Measurements from ENCODE around the gene TLR6. TPM values are rescaled to one million over a fixed set of nuclear protein-coding genes. Genes with fewer than 3 reads are reported as not detected.
"Not testable (repeated sequence)": the region's sequence is repeated elsewhere in the genome, so short reads cannot be mapped to it uniquely, and the experiment has no call there.

The TLR6 gene
- total RNA-seq, 1 donor from 2014 or later = 1.5 TPM

DNA sequence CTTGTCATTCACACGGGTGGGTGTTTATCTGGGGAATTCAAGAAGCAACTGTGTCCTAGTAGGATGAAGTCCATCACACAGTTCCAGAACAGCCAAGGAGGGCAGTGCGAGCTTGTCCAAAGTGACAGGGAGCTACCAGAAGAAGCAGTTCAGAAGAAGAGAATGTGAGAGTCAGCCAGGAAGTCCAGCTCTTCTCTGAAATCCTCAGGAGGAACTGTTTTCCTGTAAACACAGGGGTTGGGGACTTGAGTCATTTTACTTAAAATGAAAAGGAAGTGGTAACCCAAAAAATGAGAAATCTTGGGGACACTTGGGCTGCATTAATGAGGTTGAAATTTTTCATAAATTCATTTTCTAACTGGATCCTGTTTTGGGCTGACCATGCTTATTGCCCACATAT, 65.6 kb downstream of the TLR6 start:
- peak; percentile 6 for ATAC-seq

DNA sequence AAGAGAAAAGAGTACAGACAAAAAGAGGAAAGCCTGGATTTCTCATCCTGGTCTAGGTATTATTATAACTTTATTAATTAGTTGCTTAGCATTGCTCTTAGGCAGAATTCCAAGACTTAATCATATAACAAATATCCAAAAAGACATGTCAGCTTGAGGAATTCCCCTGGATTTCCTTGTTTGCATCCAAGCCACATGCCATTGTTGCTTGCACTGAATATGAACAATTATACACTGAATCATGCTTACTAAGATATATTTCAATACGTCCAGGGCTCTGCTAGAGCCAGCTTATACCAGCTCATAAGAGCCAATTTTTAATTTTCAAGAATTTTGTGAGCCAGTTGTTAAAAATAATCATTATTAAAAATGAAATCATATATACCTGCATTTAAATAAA, 68.3 kb downstream of the TLR6 start:
- ATAC-seq (no peak), DNase-seq (ENCODE audit: low spot score) (no peak)

More for the DNA sequence above, 65.6 kb downstream of the TLR6 start:
- no peak for DNase-seq (ENCODE audit: low spot score)

DNA sequence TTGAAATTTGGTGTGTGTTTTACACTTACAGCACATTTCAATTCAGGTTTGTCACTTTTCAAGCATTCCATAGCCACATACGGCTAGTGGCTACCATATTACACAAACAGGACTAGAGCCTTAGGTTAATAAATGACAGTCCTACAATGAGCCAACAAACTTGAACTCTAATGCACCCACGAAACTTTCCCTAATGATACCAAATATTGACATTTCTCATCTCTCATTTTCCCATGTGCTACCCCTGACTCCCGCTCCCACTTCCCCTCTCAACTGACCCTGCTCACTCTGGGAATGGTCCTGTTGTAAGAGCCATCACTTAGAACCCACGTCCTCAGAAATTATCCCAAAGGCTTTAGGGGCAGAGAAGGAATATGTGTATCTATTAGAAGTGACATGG, 68.9 kb downstream of the TLR6 start:
- ATAC-seq (peak; percentile 84), DNase-seq (ENCODE audit: low spot score) (no peak)

DNA sequence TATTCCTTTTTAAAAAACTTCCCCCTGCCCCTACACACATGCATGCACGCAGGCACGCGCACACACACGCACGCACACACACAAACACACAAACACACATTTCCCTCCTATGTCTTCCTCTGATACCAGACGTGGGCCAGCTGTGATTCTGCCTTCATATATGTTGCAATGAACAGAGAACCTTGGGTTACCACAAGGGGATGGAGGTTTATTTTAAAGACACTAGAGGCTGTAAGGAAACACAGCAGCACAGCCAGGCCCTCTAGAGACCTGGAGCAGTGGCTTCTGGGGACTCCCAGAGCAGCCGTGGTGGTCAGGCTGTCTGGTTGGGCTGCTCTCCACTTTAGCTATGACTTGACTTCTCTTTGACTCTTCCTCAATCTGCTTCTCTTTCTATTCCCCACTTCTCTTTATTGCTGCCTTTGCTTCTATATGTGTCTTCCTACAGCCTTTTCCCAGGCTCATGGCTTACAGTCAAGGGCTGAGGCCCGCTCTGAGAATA, 70.7 kb downstream of the TLR6 start:
- ATAC-seq (peak; percentile 11), DNase-seq (ENCODE audit: low spot score) (no peak)

DNA sequence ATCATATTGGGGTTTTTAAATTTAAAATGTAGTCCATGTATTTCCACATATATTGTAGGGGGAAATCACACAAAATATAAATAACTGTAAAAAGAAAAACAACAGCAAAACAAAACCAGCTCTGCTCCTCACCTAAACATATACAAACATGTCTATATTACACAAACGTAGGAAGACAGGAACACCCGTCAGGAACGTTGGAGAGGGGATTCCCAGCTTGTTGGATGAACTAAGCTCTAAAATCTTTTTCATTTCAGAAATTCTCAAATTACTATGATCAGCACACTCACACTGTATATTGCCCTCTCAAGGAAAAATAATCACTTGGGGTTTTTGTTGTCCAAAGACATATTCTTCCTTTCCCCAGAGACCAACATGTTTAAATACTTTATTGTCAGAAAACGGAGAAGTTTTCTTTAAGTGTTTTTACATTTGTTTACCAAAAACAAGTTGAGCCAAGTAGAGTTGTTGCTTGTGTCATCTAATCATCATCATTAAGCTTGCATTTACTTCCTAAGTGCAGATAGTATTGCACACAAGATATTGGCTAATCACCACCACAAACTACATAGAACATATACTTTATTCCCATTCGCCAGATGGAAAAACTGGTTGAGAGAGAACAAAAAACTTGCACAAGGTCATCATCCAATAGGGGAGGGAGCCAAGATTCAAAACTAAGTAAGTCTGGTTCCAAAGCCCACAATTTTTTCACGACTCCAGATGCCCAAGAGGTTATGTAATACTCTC, 71.4 kb downstream of the TLR6 start:
- DNase-seq (ENCODE audit: low spot score) (no peak), ATAC-seq (no peak)

DNA sequence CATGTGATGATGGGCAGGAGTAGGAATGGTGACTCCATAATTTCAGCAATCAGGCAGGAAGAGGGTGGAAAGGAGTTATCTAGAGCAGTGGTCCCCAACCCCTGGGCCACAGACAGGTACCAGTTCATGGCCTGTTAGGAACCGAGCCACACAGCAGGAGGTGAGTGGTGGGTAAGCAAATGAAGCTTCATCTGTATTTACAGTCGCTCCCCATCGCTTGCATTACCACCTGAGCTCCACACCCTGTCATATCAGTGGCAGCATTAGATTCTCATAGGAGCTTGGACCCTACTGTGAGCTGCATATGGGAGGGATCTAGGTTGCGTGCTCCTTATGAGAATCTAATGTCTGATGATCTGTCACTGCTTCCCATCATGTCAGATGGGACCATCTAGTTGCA, 72.5 kb downstream of the TLR6 start:
- DNase-seq (ENCODE audit: low spot score) (no peak), ATAC-seq (no peak)

DNA sequence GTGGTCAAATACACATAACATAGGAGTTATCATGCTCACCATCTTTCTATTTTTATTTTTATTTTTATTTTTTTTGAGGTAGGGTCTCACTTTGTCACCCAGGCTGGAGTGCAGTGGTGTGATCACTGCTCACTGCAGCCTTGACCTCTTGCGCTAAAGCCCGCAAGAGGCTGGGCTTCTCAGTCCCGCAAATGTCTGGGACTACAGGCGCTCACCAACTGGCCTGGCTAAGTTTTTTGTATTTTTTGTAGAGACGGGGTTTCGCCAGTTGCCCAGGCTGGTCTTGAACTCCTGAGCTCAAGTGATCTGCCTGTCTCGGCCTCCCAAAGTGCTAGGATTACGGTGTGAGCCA, 73.5 kb downstream of the TLR6 start:
- no peak for DNase-seq (ENCODE audit: low spot score)

DNA sequence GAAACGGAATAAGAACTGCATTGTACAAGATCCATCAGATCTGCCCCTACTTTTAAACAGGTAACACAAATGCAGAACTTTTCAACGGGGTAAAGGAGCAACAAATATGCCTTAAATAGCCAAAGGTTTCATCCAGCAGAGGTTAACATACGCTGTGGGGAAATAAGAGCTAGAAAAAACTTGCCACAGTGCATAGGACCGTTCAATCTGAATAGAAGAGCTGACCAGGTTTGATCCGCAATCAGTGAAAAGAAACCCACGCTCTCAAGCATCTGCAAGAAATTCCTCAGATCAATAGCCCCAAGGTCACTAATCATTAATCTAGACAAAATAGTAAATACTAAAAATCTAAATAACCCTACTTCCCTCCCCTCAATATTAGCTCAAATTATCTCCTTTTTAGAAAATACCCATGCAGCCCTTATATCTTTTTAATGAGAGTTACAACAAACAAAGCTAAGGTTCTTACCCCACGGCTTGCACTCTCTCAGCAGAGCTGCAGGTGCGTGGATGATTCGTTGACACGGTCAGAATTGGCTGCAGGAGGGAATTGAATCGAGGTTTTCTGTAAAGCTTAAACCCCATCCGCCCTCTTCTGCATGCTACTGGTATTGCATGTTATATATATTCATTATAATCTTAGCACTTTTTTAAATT, 74.0 kb downstream of the TLR6 start, which contains the start of gene TLR10:
Gene TLR10, minus strand, starts transcription at position 539 of the 657 bp plus-strand sequence. CDS start 7,400 bp downstream, outside the sequence.
- no peak for DNase-seq (ENCODE audit: low spot score)
- peak; percentile 92 for ATAC-seq

More for the DNA sequence above, 73.5 kb downstream of the TLR6 start:
- ATAC-seq = no peak

DNA sequence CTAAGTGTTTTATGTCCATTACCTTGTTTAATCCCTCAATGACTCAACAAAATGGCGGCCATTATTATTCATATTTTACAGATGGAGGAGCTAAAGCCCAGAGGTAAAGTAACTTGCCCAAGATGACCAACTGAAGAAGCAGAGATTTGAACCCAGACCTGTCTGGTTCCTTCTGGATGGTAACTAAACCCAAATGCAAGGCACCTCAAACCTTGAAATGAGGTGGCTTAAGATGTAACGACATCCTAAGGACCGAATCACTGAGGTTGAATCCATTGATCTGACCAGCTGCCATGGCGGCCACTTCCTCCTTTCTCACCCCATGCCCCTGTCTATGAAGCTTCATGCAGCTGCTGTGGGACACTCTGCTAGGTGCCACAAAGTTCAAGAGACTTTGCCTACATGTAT, 74.8 kb downstream of the TLR6 start:
- ATAC-seq = no peak
- DNase-seq (ENCODE audit: low spot score) = no peak

DNA sequence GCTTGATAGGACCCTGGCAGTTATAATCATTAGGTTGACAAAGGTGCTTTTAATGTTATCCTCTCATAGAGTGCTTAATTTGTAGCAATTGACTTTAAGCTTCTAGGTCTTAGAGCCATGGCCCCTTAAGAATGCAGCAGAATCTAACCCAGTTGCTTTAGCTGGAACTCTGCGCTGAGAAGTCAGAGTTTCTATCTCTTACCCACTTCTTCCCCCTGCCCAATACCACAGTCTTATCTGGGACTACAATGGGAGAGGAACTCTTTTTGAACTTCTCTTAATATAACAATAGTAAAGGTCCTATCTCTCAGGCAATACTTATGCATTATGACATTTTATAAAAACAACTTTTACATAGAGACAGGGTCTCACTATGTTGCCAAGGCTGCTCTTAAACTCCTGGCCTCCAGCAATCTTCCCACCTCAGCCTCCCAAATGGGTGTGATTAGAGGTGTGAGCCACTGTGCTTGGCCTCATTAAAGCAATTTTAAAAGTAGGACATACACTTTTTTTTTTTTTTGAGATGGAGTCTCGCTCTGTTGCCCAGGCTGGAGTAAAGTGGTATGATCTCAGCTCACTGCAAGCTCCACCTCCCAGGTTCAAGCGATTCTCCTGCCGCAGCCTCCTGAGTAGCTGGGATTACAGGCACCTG, 75.7 kb downstream of the TLR6 start:
- no peak for ATAC-seq
- DNase-seq (ENCODE audit: low spot score) = no peak

DNA sequence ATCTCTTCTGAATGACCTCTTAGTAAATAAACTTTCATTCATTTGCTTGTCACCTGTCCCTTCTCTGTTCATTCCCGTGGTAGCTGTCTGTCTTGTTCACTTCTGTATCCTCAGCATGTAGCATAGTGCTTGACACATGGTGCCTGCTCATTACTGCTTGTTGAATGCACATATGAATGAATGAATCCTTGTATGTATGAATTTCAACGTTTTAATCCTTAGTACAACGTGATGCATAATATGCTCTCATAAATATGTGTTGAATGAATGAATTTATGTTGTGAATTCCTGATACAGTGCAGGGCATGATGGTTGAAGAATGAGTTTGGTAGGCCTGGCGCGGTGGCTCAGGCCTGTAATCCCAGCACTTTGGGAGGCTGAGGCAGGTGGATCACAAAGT, 76.8 kb downstream of the TLR6 start:
- ATAC-seq (no peak), DNase-seq (ENCODE audit: low spot score) (no peak)

DNA sequence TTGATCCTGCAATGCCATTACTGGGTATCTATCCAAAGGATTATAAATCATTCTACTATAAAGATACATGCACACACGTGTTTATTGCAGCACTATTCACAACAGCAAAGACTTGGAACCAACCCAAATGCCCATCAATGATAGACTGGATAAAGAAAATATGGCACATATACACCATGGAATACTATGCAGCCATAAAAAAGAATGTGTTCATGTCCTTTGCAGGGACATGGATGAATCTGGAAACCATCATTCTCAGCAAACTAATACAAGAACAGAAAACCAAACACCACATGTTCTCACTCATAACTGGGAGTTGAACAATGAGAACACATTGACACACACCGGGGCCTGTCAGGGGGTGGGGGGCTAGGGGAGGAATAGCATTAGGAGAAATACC, 78.7 kb downstream of the TLR6 start:
- not testable (repeated sequence) for DNase-seq (ENCODE audit: low spot score); ATAC-seq

DNA sequence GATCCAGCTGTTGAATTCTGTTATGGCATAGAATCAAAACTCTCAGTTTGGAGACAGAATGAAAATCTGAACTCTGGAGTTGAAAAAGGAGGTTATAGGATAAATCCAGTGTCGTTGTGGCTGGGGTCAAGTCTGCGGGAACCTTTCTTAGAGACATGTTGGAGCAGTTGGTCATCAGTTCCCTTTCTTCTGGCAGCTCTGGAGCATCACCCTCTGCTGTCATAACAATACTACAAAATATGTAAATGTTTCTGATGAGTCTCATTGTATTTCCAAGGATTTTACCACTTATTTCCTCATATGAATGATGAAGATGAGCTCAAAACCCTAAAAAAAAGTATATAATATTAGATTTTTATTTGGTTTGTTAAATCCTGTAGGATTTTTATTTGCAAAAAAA, 81.3 kb downstream of the TLR6 start:
- no peak for DNase-seq (ENCODE audit: low spot score)
- ATAC-seq = no peak

DNA sequence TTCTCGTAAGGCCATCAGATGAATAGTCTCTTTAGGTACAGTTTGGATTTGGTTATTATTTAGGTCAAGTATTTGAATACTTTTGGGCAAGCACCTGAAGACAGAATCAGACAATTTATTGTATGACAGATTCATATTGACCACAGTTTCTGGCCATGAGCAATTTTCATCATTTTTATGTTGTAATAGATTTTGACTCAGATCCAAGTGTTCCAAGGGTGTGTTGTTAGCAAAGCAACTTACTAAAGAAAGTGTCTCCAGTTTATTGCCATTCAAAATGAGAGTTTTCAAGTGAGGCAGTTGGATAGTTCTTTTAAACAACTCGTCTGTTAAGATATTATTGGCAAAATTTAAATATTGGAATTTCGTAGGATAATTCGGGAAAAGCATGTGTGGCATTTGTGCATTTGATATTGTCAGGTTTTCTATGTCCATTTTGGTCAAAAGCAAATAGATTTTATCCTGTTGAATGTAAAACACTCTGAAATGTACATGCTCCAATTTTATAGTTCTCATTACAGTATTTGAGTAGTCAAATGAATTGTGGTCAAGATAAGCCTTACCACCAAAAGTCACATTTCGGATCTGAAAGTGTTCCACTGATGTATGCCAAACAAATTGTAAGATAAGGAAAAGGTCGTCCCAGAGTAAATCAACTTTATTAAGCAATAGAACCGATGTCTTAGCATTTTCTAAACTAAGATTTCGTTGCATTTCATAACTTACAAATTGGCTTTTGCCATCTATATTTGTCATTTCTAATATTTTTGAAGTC, 82.2 kb downstream of the TLR6 start:
- DNase-seq (ENCODE audit: low spot score) (no peak), ATAC-seq (no peak)

Other genes with a start within 250 kb of the TLR6 start
- gene KLF3, start 192.6 kb downstream of the TLR6 start, total RNA-seq = 28.6 TPM
- gene TLR10, start 73.8 kb downstream of the TLR6 start, total RNA-seq = 0.08 TPM
- gene TLR1, start 52.0 kb downstream of the TLR6 start, total RNA-seq = 4.2 TPM
- gene FAM114A1, start 11.0 kb upstream of the TLR6 start, total RNA-seq = 52.6 TPM
- 0.55 TPM for gene TMEM156, start 175.6 kb upstream of the TLR6 start, total RNA-seq
- gene KLHL5, start 205.4 kb upstream of the TLR6 start, total RNA-seq = 30.4 TPM

Data from left lobe of liver (tissue), 2 donors.